ENCODE results near the gene RAPGEF5. TPM values are rescaled to one million over a fixed set of nuclear protein-coding genes. Genes with fewer than 3 reads are reported as not detected.

The RAPGEF5 gene
- total RNA-seq, 1 donor from 2014 or later, result 65.8 TPM

GRCh38 chr7:22267930-22268615, 88.9 kb downstream of the RAPGEF5 start:
- Histone ChIP-seq H3K36me3 (no peaks in the 10 kb centered on the region), H3K27me3 (no peaks in the 10 kb centered on the region), H3K9me3 (no peaks in the 10 kb centered on the region), H3K27ac (no peak overlapping the region), H3K4me1 (no peaks in the 10 kb centered on the region), H3K4me3 (no peak overlapping the region)
- DNase-seq (ENCODE audit: low spot score in 2 of 2), result no peak
- no peak for TF ChIP-seq CTCF (IDR thresholded peaks at IDR 0.05)
- intact Hi-C loops (cut with DNase I), result no loop called here

GRCh38 chr7:22262538-22262937, 94.4 kb downstream of the RAPGEF5 start:
- TF ChIP-seq CTCF (IDR thresholded peaks at IDR 0.05), result no peak
- DNase-seq (ENCODE audit: low spot score in 2 of 2), result no peak
- no peaks in the 10 kb centered on the region for H3K9me3 ChIP-seq
- intact Hi-C loops (cut with DNase I), result no loop called here
- no peaks in the 10 kb centered on the region for H3K4me1 ChIP-seq
- H3K4me3 ChIP-seq, result no peak overlapping the region
- H3K27me3 ChIP-seq, result no peaks in the 10 kb centered on the region
- no peaks in the 10 kb centered on the region for H3K36me3 ChIP-seq
- no peak overlapping the region for H3K27ac ChIP-seq

GRCh38 chr7:22256541-22257096, 100.3 kb downstream of the RAPGEF5 start:
- intact Hi-C loops (cut with DNase I), result loop anchor here (1.0 to 5.0 kb wide), 4 partner anchors 64 to 231 kb away; no protein-coding TSS in a partner anchor

GRCh38 chr7:22255834-22256233, 101.1 kb downstream of the RAPGEF5 start:
- H3K36me3 ChIP-seq, result no peaks in the 10 kb centered on the region
- no peaks in the 10 kb centered on the region for H3K27me3 ChIP-seq
- no peak for TF ChIP-seq CTCF (IDR thresholded peaks at IDR 0.05)
- H3K9me3 ChIP-seq, result no peaks in the 10 kb centered on the region
- no peak overlapping the region for H3K4me3 ChIP-seq
- no peak overlapping the region for H3K27ac ChIP-seq
- H3K4me1 ChIP-seq, result no peaks in the 10 kb centered on the region
- DNase-seq (ENCODE audit: low spot score in 2 of 2), result no peak
- intact Hi-C loops (cut with DNase I), result loop anchor here (1.0 to 5.0 kb wide), 4 partner anchors 64 to 231 kb away; no protein-coding TSS in a partner anchor

More at GRCh38 chr7:22256541-22257096, 100.3 kb downstream of the RAPGEF5 start:
- Histone ChIP-seq H3K27ac (no peak overlapping the region), H3K4me1 (no peaks in the 10 kb centered on the region), H3K4me3 (peak overlapping the region in 1 of 2 donors; percentile 16), H3K27me3 (no peaks in the 10 kb centered on the region), H3K9me3 (no peaks in the 10 kb centered on the region), H3K36me3 (no peaks in the 10 kb centered on the region)
- TF ChIP-seq CTCF (IDR thresholded peaks at IDR 0.05), result peak in 2 of 3 experiments; percentile 40 to 59
- DNase-seq (ENCODE audit: low spot score in 2 of 2), result no peak

- intact Hi-C loops (cut with DNase I), result loop anchor here (5.0 kb wide), 3 partner anchors 63 to 232 kb away; no protein-coding TSS in a partner anchor
- Histone ChIP-seq H3K36me3 (no peaks in the 10 kb centered on the region), H3K4me1 (no peaks in the 10 kb centered on the region), H3K9me3 (no peaks in the 10 kb centered on the region), H3K27ac (no peak overlapping the region), H3K4me3 (no peak overlapping the region), H3K27me3 (no peaks in the 10 kb centered on the region)
- no peak for DNase-seq (ENCODE audit: low spot score in 2 of 2)
- no peak for TF ChIP-seq CTCF (IDR thresholded peaks at IDR 0.05)
These were observed 101.6 kb downstream of the RAPGEF5 start for GRCh38 chr7:22255342-22255741.

All from ascending aorta (tissue), 2 donors.